Ovary (tissue), 9 donors: ENCODE data around the gene LRP8. TPM values are rescaled to one million over a fixed set of nuclear protein-coding genes. Genes with fewer than 3 reads are reported as not detected.
A peak's percentile ranks its signal among the peaks of the same experiment; 100 is the strongest.

Experiments used
- DNase-seq, 5 donors: peaks; one replicate each; pipeline ENCODE4 v3.0.0-alpha.2; 2019 to 2020
- H3K27ac ChIP-seq, 2 donors: fragments of 200-600 bp; one replicate each; pipeline versions ENCODE4 v1.5.1 to v1.8.0; 2019 to 2022
- H3K27me3 ChIP-seq: fragments of 200-600 bp; one replicate; pipeline ENCODE4 v1.8.0; 2022
- H3K36me3 ChIP-seq: fragments of 200-600 bp; sonication (generic); one replicate; pipeline ENCODE4 v1.5.1; 2019
- H3K4me1 ChIP-seq: one replicate; pipeline ENCODE4 v1.8.1; 2013; ENCODE audit warnings: mild to moderate bottlenecking, moderate library complexity; ENCODE audit not compliant: insufficient read depth
- H3K4me3 ChIP-seq: fragments of 200-600 bp; sonication (generic); one replicate; pipeline ENCODE4 v1.5.1; 2017
- H3K9me3 ChIP-seq, 2 donors: fragments of 200-600 bp in 1 of 2; sonication (generic) in 1 of 2; one replicate each; pipeline versions ENCODE4 v1.5.1 to v1.8.1; 2013 to 2019; ENCODE audit warnings: mild to moderate bottlenecking in 1 of 2, moderate library complexity in 1 of 2
- EP300 ChIP-seq: sonication (generic); formaldehyde crosslinking; IDR thresholded peaks from one replicate; pipeline ENCODE4 v1.6.1; 2017; ENCODE audit warnings: antibody characterized with exemption
- POLR2A ChIP-seq: fragments of 450-650 bp; IDR thresholded peaks from one replicate; pipeline ENCODE4 v1.6.1; 2017; ENCODE audit warnings: antibody characterized with exemption, mild to moderate bottlenecking, moderate library complexity
- WGBS, 3 donors: extraction: QIAGEN DNeasy Blood & Tissue Kit in 1 of 3; methylation state at CpG; one replicate each; pipeline versions ENCODE4 v1.1.5 to v1.1.7; 2013 to 2017; 5-methylcytosine and 5-hydroxymethylcytosine counted together
- intact Hi-C, 4 donors: fragments of 100-400 bp; cut with DNase I; formaldehyde crosslinking; loops; one replicate each; pipeline versions ENCODE4 v1.11.0 to v1.15.1; 2022 to 2023
- polyA plus RNA-seq, 2 donors: library from polyadenylated mRNA; stranded (reverse); fragments of 200-250 nt in 1 of 2; fragments of 350-450 nt in 1 of 2; fragmentation: Illumina TruSeq in 1 of 2; extraction: RNeasy Lipid Tissue Mini Kit (QIAGEN cat#74804) in 1 of 2; gene quantifications; one replicate each; pipeline ENCODE4 v1.2.3, GENCODE V29; 2013 to 2014
- total RNA-seq, 7 donors: library from RNA; depleted of rRNA in 2 of 7; stranded (reverse); fragments of >200 nt in 2 of 7; fragmentation: NEBNext Ultra II Directional in 3 of 7; extraction: Animal tissue kit (Norgen Biotek cat#: 25700) in 3 of 7; gene quantifications; one replicate each; pipeline versions ENCODE4 v1.1.0 to v1.2.4, GENCODE V29; 2016 to 2023
- TF ChIP-seq, protein P1 (sequence below), 3 donors: fragments of 450-650 bp in 2 of 3; fragments of 200-600 bp in 1 of 3; IDR thresholded peaks; one replicate each; pipeline versions ENCODE4 v1.5.1 to v1.8.0; 2016 to 2022; ENCODE audit warnings: antibody characterized with exemption in 3 of 3, mild to moderate bottlenecking in 1 of 3
- donor health status: DM: no; HTN: no; CAD: no; lungs with moderate emphysema.
- donor health status: DM: no; HTN: no; CAD: no.
- donor health status: Bipolar disorder and iron deficiency.
- donor health status: DM: yes; HTN: yes; CAD: no.
- donor health status: DM: no; HTN: no; CAD: no.
- donor health status: DM: yes; HTN: yes; CAD: no.

LRP8 gene
- total and polyA plus RNA-seq, 9 donors: 1.2 to 10.6 (median 2.2) TPM

DNA sequence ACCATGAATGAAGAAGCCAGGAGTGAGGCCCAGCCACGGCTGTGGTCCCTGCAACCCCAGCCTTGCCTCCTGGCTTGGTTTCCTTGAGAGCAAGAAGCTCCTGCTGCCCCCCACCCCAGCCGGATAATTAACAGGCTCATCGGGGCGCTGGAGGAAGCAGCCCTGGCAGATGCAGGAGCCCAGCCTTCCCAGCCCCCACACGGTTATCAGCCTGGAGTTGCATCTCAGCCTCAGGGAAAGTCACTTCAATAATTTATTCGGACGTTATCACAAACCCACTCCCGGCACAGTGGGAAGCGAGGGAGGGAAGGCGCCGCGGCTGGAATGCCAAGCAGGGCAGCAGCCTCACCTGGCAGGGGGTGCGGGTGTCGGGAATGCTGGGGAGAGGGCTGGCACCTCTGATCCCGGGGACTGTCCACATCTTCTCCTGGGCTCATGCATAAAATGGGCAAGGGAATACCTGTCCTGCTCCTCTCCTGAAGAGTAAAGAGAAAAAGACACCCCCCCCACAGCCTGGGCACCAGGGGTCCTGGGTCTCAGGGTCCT lies 43.3 kb upstream of the LRP8 start:
- no peaks in the 10 kb centered on the region for H3K9me3 ChIP-seq
- no peaks in the 10 kb centered on the region for H3K4me1 ChIP-seq
- no peak overlapping the region for H3K4me3 ChIP-seq
- no peak overlapping the region for H3K27ac ChIP-seq
- H3K36me3 ChIP-seq: no peaks in the 10 kb centered on the region
- WGBS, 3 donors: 9% methylated on average over 15 of the region's 15 CpGs
- intact Hi-C loops: no loop called here
- DNase-seq: peak in 2 of 5 donors; percentile 6 to 9
- H3K27me3 ChIP-seq: no peaks in the 10 kb centered on the region
- TF ChIP-seq, protein P1, sequence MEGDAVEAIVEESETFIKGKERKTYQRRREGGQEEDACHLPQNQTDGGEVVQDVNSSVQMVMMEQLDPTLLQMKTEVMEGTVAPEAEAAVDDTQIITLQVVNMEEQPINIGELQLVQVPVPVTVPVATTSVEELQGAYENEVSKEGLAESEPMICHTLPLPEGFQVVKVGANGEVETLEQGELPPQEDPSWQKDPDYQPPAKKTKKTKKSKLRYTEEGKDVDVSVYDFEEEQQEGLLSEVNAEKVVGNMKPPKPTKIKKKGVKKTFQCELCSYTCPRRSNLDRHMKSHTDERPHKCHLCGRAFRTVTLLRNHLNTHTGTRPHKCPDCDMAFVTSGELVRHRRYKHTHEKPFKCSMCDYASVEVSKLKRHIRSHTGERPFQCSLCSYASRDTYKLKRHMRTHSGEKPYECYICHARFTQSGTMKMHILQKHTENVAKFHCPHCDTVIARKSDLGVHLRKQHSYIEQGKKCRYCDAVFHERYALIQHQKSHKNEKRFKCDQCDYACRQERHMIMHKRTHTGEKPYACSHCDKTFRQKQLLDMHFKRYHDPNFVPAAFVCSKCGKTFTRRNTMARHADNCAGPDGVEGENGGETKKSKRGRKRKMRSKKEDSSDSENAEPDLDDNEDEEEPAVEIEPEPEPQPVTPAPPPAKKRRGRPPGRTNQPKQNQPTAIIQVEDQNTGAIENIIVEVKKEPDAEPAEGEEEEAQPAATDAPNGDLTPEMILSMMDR (IDR thresholded peaks at IDR 0.05): no peak
- TF ChIP-seq EP300 (no peak), POLR2A (no peak)

DNA sequence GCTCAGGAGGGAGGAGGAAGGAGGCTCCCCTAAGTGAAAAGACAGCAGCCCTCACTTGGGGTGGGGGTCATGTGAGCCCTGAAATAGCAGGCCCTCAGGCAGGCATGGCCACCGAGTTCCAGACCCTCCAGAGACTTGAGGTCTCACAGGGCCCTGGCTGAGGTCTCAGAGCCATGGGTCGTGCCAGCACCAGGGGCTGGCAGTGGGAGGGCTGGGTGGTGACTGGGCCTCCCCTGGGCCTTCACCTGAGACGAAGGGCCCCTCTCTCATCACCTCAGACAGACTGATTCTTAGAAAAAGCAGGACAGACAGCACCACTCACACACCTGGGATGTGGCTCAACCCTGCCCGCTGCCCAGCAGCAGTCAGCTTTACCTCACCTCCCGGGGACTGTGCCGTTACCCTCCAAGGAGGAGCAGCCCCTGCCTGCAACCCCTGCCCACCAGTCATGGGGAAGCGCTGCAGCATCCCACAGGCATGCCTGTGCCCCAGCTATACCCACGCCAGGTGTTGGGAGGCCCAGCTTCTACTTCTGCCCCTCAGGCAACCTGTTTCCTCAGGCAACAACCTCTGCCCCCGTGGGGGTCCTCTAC lies 42.6 kb upstream of the LRP8 start:
- intact Hi-C loops: no loop called here
- 84 to 87% (median 87%) methylated on average over 9 of the region's 9 CpGs for WGBS, 3 donors

DNA sequence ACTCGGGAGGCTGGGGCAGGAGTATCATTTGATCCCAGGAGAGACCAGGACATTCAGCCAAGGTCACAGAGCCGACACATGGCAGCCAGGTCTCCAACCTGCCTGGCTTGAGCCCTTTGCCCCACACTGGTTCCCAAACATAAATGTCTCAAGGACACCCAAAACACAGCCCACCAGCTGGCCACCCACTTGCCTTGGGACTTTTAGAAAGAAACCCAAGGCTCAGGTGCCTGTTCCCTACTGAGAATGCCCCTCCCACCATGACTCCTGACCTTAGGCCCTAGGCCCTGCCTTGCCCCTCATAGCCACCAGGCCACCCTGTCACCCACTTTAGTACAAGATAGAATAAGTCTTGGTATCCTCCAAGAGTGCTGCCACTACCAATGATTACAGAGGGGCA lies 41.9 kb upstream of the LRP8 start:
- intact Hi-C loops: no loop called here
- H3K27ac ChIP-seq: no peak overlapping the region
- H3K9me3 ChIP-seq: no peaks in the 10 kb centered on the region

More for the DNA sequence above, 42.6 kb upstream of the LRP8 start:
- Histone ChIP-seq H3K27ac (no peak overlapping the region), H3K9me3 (no peaks in the 10 kb centered on the region), H3K36me3 (no peaks in the 10 kb centered on the region), H3K4me1 (no peaks in the 10 kb centered on the region), H3K4me3 (no peak overlapping the region), H3K27me3 (no peaks in the 10 kb centered on the region)
- DNase-seq: peak in 2 of 5 donors; percentile 5
- TF ChIP-seq, protein P1 (IDR thresholded peaks at IDR 0.05): no peak
- TF ChIP-seq EP300 (no peak), POLR2A (no peak)

DNA sequence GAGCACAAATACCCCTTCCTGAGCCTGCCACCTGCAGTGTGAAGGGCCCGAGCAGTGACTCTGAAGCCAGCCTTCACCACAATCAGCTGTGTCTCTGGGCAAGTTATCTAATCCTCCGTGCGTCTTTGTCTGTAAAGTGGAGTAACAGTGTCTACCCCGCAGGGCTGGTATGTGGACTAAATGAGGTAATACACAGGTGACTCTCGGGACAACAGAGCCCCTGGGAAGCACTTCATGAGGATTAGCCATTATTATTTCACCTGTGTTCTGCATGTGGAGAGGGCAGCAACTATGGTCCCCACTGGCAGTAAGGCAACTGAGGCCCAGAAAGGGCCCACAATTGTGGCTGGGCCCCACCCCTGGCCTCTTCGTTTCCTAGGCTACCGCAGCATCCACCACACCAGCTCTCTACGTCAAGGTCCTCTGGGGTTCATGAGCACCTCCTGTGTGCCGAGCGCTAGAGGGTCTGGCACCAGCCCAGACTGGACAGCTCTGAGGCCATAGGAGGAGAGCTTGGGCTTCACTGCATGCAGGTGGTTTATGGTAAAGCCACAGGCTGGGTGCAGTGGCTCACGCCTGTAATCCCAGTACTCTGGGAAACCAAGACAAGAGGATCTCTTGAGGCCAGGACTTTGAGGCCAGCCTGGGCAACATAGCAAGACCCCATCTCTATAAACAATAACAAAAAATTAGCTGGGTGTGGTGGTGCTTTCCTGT lies 41.3 kb upstream of the LRP8 start:
- TF ChIP-seq POLR2A (no peak), EP300 (no peak)
- TF ChIP-seq, protein P1 (IDR thresholded peaks at IDR 0.05): no peak
- Histone ChIP-seq H3K27me3 (no peaks in the 10 kb centered on the region), H3K36me3 (no peaks in the 10 kb centered on the region), H3K4me1 (no peaks in the 10 kb centered on the region), H3K27ac (no peak overlapping the region), H3K9me3 (no peaks in the 10 kb centered on the region), H3K4me3 (no peak overlapping the region)
- DNase-seq: peak in 2 of 5 donors; percentile 4 to 17
- WGBS, 3 donors: 86 to 89% (median 86%) methylated on average over 11 of the region's 11 CpGs
- intact Hi-C loops: no loop called here

More for the DNA sequence above, 41.9 kb upstream of the LRP8 start:
- 67 to 84% (median 75%) methylated on average over 2 of the region's 2 CpGs for WGBS, 3 donors
- Histone ChIP-seq H3K36me3 (no peaks in the 10 kb centered on the region), H3K4me3 (no peak overlapping the region), H3K4me1 (no peaks in the 10 kb centered on the region), H3K27me3 (no peaks in the 10 kb centered on the region)
- TF ChIP-seq EP300 (no peak), POLR2A (no peak)
- TF ChIP-seq, protein P1 (IDR thresholded peaks at IDR 0.05): no peak
- peak in 2 of 5 donors; percentile 1 to 2 for DNase-seq
